CD4-positive, alpha-beta memory T cell (primary cell): ENCODE data around the gene GABRB3. TPM values are rescaled to one million over a fixed set of nuclear protein-coding genes. Genes with fewer than 3 reads are reported as not detected.

Source experiments
- CTCF ChIA-PET: fragments of 350-600 bp; sonication (Branson Sonifier 250); formaldehyde crosslinking; loops from one replicate; lab custom pipeline; 2021; ENCODE audit warnings: inconsistent platforms; ENCODE audit not compliant: partially characterized antibody; lab: Charles Lee
- POLR2A ChIA-PET: fragments of 350-600 bp; sonication (Branson Sonifier 250); formaldehyde crosslinking; loops from one replicate; lab custom pipeline; 2021; ENCODE audit not compliant: partially characterized antibody; lab: Charles Lee
- DNase-seq, 5 donors: peaks; one replicate each; pipeline versions ENCODE4 v3.0.0 to v3.0.0-alpha.2; 2020 to 2022; ENCODE audit warnings: mixed read lengths in 1 of 5
- H3K27ac ChIP-seq: one replicate; pipeline ENCODE4 v1.7.0; 2013; ENCODE audit warnings: low read depth, low read length
- H3K27me3 ChIP-seq: 2 replicates; pipeline ENCODE4 v1.7.0; 2013; ENCODE audit warnings: mild to moderate bottlenecking, low read length, moderate library complexity; ENCODE audit not compliant: insufficient read depth
- H3K36me3 ChIP-seq: 2 replicates; pipeline ENCODE4 v1.7.0; 2013; ENCODE audit warnings: mild to moderate bottlenecking, low read length, moderate library complexity; ENCODE audit not compliant: insufficient read depth
- H3K4me1 ChIP-seq: 2 replicates; pipeline ENCODE4 v1.7.0; 2013; ENCODE audit warnings: mild to moderate bottlenecking, low read length, moderate library complexity; ENCODE audit not compliant: insufficient read depth
- H3K4me3 ChIP-seq, 2 donors: one replicate each; pipeline ENCODE4 v1.7.0; 2013; ENCODE audit warnings: low read length in 2 of 2, mild to moderate bottlenecking in 1 of 2
- H3K9me3 ChIP-seq, 2 donors: one replicate each; pipeline ENCODE4 v1.7.0; 2013; ENCODE audit warnings: low read length in 2 of 2, control low read depth in 1 of 2; ENCODE audit not compliant: control insufficient read depth in 1 of 2
- H3K27ac Mint-ChIP-seq, 7 donors: one replicate each; pipeline ENCODE4 v1.8.0; 2020 to 2021; ENCODE audit warnings: mixed read lengths in 7 of 7, mild to moderate bottlenecking in 6 of 7, inconsistent platforms in 3 of 7, moderate library complexity in 3 of 7
- H3K27me3 Mint-ChIP-seq, 2 donors: one replicate each; pipeline ENCODE4 v1.8.0; 2020 to 2021; ENCODE audit warnings: mixed read lengths in 2 of 2
- H3K36me3 Mint-ChIP-seq, 2 donors: one replicate each; pipeline ENCODE4 v1.8.0; 2020 to 2021; ENCODE audit warnings: mixed read lengths in 2 of 2, inconsistent platforms in 1 of 2, mild to moderate bottlenecking in 1 of 2
- H3K4me1 Mint-ChIP-seq, 4 donors: one replicate each; pipeline ENCODE4 v1.8.0; 2020 to 2021; ENCODE audit warnings: mixed read lengths in 4 of 4, mild to moderate bottlenecking in 1 of 4
- H3K4me3 Mint-ChIP-seq, 8 donors: one replicate each; pipeline ENCODE4 v1.8.0; 2020 to 2021; ENCODE audit warnings: mixed read lengths in 8 of 8, mild to moderate bottlenecking in 7 of 8, moderate library complexity in 6 of 8, inconsistent platforms in 3 of 8
- H3K9me3 Mint-ChIP-seq, 8 donors: one replicate each; pipeline ENCODE4 v1.8.0; 2020 to 2021; ENCODE audit warnings: mixed read lengths in 8 of 8, mild to moderate bottlenecking in 5 of 8, inconsistent platforms in 3 of 8, moderate library complexity in 1 of 8
- intact Hi-C: fragments of 100-400 bp; cut with micrococcal nuclease; formaldehyde crosslinking; loops from one replicate; pipeline ENCODE4 v1.15.1; 2023
- polyA plus RNA-seq, 2 donors: library from polyadenylated mRNA; unstranded; fragments of 300-500 nt; fragmentation: Illumina TruSeq; gene quantifications; one replicate each; pipeline ENCODE4 v1.2.3, GENCODE V29; 2021
- total RNA-seq, 2 experiments: library from RNA; stranded (reverse); gene quantifications; one replicate each; pipeline ENCODE4 v1.2.3, GENCODE V29; 2021

The GABRB3 gene
- total RNA-seq = under 1 TPM; 0.06 to 0.08 TPM
- not detected for polyA plus RNA-seq

DNA sequence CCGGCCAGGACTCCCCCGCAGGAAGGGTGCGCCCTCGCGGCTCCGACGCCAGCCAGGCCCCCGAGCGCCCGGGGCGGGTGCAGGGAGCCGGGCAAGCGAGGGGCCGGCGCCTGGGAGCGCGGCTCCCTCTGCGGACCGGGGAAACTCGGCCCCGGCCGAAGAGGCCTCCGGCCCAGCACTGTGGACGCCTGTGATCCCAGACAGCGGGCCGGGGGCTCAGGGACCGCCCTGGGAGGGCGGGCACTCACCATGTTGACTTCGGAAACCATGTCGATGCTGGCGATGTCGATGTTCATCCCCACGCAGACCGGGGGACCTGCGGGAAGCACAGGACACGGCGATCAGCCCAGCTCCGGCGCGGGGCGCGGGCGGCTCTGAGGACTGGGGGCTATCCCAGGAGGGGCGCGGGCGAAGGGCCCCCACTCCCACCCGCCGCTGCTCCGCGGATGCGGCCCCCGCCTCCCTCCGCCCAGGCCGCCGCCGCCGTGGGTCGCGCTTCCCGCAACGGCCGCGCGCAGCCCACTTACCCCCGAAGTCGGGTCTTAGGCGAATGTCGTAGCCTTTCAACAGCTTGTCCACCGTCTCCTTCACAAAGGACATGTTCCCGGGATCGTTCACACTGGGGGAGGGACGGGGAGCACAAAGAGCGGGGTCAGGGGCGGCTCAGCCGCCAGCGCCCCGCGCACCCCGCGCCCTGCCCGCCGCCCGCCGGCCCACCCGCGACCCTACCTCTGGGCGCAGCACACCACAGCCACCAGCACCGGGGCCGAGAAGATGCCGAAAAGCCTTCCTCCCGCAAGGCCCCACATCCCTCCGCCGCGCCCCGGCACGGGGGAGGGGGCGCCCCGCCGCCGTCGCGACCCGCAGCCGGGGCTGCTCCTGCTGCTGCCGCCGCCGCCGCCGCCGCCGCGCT, at the start of gene GABRB3:
Gene GABRB3, minus strand, starts transcription at position 913 of the 913 bp plus-strand sequence.
- ChIA-PET CTCF (no interaction called here), POLR2A (no interaction called here)
- intact Hi-C loops = no loop called here
- Histone ChIP-seq H3K36me3 (no peaks in the 10 kb centered on the region), H3K27ac (no peak within 1 kb of the TSS), H3K4me1 (no peaks in the 10 kb centered on the region), H3K4me3 (no peak within 1 kb of the TSS), H3K9me3 (no peaks in the 10 kb centered on the region), H3K27me3 (no peaks in the 10 kb centered on the region)
- Mint-ChIP-seq H3K4me1 (peaks cover 0 to 4% (median under 1%) of the 10 kb centered on the region in 4 donors), H3K27me3 (peaks cover 21 to 22% of the 10 kb centered on the region in 2 donors), H3K36me3 (no peaks in the 10 kb centered on the region), H3K9me3 (peaks cover 0 to 19% (median 12%) of the 10 kb centered on the region in 8 donors), H3K4me3 (peak within 1 kb of the TSS in 2 of 8 donors; percentile 43 to 73), H3K27ac (no peak within 1 kb of the TSS)
- DNase-seq = peak in 1 of 5 donors; percentile 0

DNA sequence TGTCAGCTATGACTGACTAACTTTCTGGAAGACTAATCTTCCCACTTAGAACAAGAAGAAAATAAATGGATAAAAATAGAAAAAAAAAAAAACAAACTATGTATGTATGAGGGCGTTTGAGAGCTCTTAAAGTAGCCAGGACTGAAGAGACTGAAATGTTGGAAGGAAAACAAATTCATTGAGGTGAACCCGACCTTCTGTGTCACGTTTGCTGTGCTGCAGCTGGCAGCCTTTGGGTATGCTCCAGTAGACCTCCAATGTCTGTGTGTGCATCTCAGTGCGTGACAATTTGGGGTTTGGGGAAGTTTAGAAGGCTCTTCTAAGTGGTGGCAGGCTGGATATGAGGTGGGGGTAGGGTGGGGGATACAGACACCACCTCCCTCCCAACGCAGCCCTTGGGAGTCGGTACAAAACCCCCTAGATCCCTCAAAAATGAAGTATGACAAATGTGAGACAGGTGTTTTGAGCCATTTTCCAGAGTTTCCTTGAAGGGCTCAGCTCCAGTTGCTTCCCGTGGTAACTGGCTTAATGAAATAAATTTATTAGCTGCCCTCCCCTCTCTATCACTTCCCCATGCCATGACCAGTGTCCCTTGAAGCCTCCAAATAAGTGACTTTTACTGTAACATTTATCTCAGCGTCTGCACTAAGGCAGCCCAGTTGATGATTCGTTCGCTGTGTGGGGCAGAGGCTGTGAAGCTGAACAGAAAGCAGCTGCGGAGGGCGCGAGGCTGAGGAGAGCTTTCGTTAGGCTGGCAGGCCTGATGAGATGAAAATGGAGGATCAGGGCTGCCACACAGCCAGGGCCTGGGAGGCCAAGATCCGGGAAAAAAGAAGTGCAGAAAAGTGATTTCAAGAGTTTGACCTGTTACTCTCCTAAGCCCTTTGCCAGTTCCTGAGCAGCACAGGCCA, 34.9 kb upstream of the GABRB3 start:
- Mint-ChIP-seq H3K9me3 (peaks cover 0 to 19% (median 8%) of the 10 kb centered on the region in 8 donors), H3K27me3 (no peaks in the 10 kb centered on the region), H3K36me3 (no peaks in the 10 kb centered on the region), H3K4me1 (no peaks in the 10 kb centered on the region), H3K27ac (no peak overlapping the region), H3K4me3 (no peak overlapping the region)
- H3K4me1 ChIP-seq = no peaks in the 10 kb centered on the region
- no peak overlapping the region for H3K27ac ChIP-seq
- CTCF ChIA-PET = no interaction called here
- intact Hi-C loops = no loop called here
- DNase-seq = no peak
- no peak overlapping the region for H3K4me3 ChIP-seq
- POLR2A ChIA-PET = no interaction called here
- no peaks in the 10 kb centered on the region for H3K36me3 ChIP-seq
- H3K27me3 ChIP-seq = no peaks in the 10 kb centered on the region
- no peaks in the 10 kb centered on the region for H3K9me3 ChIP-seq

- Histone ChIP-seq H3K27ac (no peak overlapping the region), H3K4me1 (no peaks in the 10 kb centered on the region), H3K36me3 (no peaks in the 10 kb centered on the region), H3K9me3 (no peaks in the 10 kb centered on the region), H3K4me3 (no peak overlapping the region), H3K27me3 (no peaks in the 10 kb centered on the region)
- H3K27ac Mint-ChIP-seq = peak overlapping the region in 1 of 7 donors; percentile 65
- H3K4me1 Mint-ChIP-seq = no peaks in the 10 kb centered on the region
- ChIA-PET CTCF (no interaction called here), POLR2A (no interaction called here)
- DNase-seq = no peak
- H3K27me3 Mint-ChIP-seq = no peaks in the 10 kb centered on the region
- intact Hi-C loops = no loop called here
- H3K36me3 Mint-ChIP-seq = no peaks in the 10 kb centered on the region
- peaks cover 0 to 13% (median 6%) of the 10 kb centered on the region in 8 donors for H3K9me3 Mint-ChIP-seq
- no peak overlapping the region for H3K4me3 Mint-ChIP-seq
Measured at GRCh38 chr15:26806574-26806973, 33.7 kb upstream of the GABRB3 start.

GRCh38 chr15:26806151-26806550, 33.3 kb upstream of the GABRB3 start:
- H3K4me3 Mint-ChIP-seq = no peak overlapping the region
- no peak for DNase-seq
- POLR2A ChIA-PET = no interaction called here
- CTCF ChIA-PET = no interaction called here
- no peaks in the 10 kb centered on the region for H3K27me3 ChIP-seq
- H3K27me3 Mint-ChIP-seq = no peaks in the 10 kb centered on the region
- H3K4me1 ChIP-seq = no peaks in the 10 kb centered on the region
- peaks cover 0 to 12% (median 6%) of the 10 kb centered on the region in 8 donors for H3K9me3 Mint-ChIP-seq
- H3K4me1 Mint-ChIP-seq = no peaks in the 10 kb centered on the region
- H3K36me3 Mint-ChIP-seq = no peaks in the 10 kb centered on the region
- H3K4me3 ChIP-seq = no peak overlapping the region
- no peak overlapping the region for H3K27ac Mint-ChIP-seq
- H3K27ac ChIP-seq = no peak overlapping the region
- no peaks in the 10 kb centered on the region for H3K36me3 ChIP-seq
- no peaks in the 10 kb centered on the region for H3K9me3 ChIP-seq
- intact Hi-C loops = no loop called here

DNA sequence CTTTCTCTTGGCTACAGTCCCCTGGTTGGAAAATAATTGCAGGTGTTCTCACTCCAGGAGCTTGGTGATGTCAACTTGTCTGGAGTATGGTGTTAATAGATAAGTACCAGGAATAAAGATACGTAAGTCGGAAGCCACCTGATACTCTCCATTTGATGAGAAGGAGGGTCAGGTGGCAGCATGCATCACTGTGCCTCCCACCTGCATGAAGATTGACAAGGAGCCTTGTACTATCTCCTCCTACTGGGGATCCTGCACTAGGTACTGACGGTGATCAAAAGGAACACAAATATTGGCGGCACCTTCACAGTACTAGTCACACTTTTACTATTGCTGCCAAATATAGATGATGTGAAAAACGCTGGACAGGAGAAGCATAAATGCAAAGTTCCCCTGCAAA, 32.6 kb upstream of the GABRB3 start:
- Histone ChIP-seq H3K27me3 (no peaks in the 10 kb centered on the region), H3K36me3 (no peaks in the 10 kb centered on the region), H3K4me3 (no peak overlapping the region), H3K4me1 (no peaks in the 10 kb centered on the region), H3K27ac (no peak overlapping the region), H3K9me3 (no peaks in the 10 kb centered on the region)
- H3K4me3 Mint-ChIP-seq = no peak overlapping the region
- no peak overlapping the region for H3K27ac Mint-ChIP-seq
- H3K4me1 Mint-ChIP-seq = no peaks in the 10 kb centered on the region
- no peaks in the 10 kb centered on the region for H3K36me3 Mint-ChIP-seq
- peaks cover 0 to 9% (median 5%) of the 10 kb centered on the region in 8 donors for H3K9me3 Mint-ChIP-seq
- DNase-seq = no peak
- intact Hi-C loops = no loop called here
- CTCF ChIA-PET = no interaction called here
- H3K27me3 Mint-ChIP-seq = no peaks in the 10 kb centered on the region
- POLR2A ChIA-PET = no interaction called here

DNA sequence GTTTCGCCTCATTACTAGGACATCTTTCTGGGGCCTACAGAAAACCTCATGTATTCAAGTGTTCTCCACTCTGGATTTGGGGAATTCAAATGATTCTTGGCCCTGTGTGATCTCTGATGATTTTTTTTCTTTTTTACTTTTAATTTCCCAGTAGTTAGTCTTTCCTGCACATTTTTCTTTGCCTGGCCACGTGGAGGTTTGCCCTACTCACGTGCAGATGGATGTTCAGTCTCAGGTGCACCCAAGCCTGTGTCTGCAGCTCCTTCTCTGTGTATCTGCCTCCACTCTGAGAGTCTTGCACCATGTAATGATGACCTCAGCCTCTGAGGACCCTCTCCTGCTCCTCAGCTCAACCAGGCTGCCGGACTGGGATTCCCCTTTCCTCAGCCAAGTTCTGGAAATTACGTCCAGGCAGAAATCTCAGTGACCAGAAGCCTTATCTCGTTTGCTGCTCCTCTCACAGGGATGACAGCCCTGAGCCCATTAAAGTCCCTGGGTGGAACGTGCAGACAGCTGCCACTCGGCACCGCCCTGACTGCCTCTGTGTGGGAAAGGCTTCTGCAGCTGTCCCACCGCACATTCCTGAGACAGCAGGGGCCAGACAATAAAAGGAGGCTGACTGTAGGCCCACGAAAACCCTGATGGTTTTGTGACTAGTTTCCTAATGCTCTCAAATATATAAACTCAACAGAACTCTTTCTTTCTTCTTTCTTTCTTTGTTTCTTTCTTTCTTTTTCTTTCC, 31.4 kb upstream of the GABRB3 start:
- H3K27me3 ChIP-seq = no peaks in the 10 kb centered on the region
- H3K27me3 Mint-ChIP-seq = no peaks in the 10 kb centered on the region
- H3K36me3 Mint-ChIP-seq = no peaks in the 10 kb centered on the region
- DNase-seq = no peak
- H3K27ac Mint-ChIP-seq = no peak overlapping the region
- peaks cover 0 to 8% (median 4%) of the 10 kb centered on the region in 8 donors for H3K9me3 Mint-ChIP-seq
- H3K4me1 Mint-ChIP-seq = no peaks in the 10 kb centered on the region
- H3K9me3 ChIP-seq = no peaks in the 10 kb centered on the region
- ChIA-PET CTCF (no interaction called here), POLR2A (no interaction called here)
- H3K36me3 ChIP-seq = no peaks in the 10 kb centered on the region
- intact Hi-C loops = no loop called here
- H3K27ac ChIP-seq = no peak overlapping the region
- H3K4me3 Mint-ChIP-seq = no peak overlapping the region
- no peaks in the 10 kb centered on the region for H3K4me1 ChIP-seq
- no peak overlapping the region for H3K4me3 ChIP-seq
